Nephron (organoid): Measurements from ENCODE around the gene IRF9.

ENCODE experiments used
- H3K27ac Mint-ChIP-seq, 3 experiments: 2 replicates each; pipeline ENCODE4 v1.8.0; 2020; ENCODE audit warnings: mixed read lengths in 3 of 3, mild to moderate bottlenecking in 2 of 3, moderate library complexity in 1 of 3
- H3K27me3 Mint-ChIP-seq: 2 replicates; pipeline ENCODE4 v1.8.0; 2021; ENCODE audit warnings: low read depth, mild to moderate bottlenecking, moderate library complexity, mixed read lengths
- H3K36me3 Mint-ChIP-seq: 2 replicates; pipeline ENCODE4 v1.8.0; 2020; ENCODE audit warnings: low read depth, mixed read lengths
- H3K4me1 Mint-ChIP-seq: 2 replicates; pipeline ENCODE4 v1.8.0; 2020; ENCODE audit warnings: mixed read lengths
- H3K4me3 Mint-ChIP-seq, 3 experiments: 2 replicates each; pipeline ENCODE4 v1.8.0; 2020; ENCODE audit warnings: mild to moderate bottlenecking in 3 of 3, mixed read lengths in 3 of 3, moderate library complexity in 2 of 3
- H3K9me3 Mint-ChIP-seq: 2 replicates; pipeline ENCODE4 v1.8.0; 2020; ENCODE audit warnings: mixed read lengths
- TF ChIP-seq, protein P1 (sequence below), 3 experiments: fragments of 200-600 bp; sonication (generic); IDR thresholded peaks; one replicate each; pipeline ENCODE4 v1.5.0; 2021; ENCODE audit warnings: antibody characterized with exemption in 3 of 3; ENCODE audit not compliant: unreplicated experiment in 3 of 3

IRF9 gene

DNA sequence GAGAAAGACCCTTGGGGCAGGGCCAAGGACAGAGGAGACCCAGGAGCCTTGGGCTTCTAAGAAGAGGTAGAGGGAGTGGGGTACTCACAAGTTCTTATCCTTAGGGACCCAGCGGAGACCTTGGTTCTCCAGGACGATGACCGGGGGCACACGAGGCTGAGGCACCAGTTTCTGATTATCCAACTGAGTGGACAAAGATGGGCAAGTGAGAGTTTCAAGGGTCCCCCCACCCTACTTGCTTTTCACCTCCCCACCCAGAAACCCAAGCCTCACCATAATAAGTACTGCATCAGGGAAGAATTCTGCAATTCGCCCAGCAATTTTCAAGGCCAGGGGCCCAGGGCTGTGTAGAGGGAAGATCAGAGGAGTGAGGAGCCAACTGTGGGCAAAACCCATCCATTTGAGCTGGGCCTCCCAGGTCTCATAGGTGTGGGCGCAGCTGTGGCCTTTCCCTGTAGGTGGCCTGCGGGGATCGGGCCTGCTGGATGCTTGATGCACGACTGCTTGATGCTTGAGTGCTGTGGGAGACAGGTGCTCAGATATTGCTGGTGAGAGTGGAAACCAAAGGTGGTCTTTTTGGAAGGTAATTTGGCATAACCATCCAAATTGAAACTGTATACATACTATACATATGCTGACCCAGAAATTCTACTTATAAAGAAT lies 21.7 kb upstream of the IRF9 start:
- Mint-ChIP-seq H3K27ac (peak overlapping the region; percentile 7 to 82 (median 17)), H3K9me3 (no peaks in the 10 kb centered on the region), H3K36me3 (peaks cover 24% of the 10 kb centered on the region), H3K4me1 (peaks cover 35% of the 10 kb centered on the region), H3K27me3 (peaks cover 3% of the 10 kb centered on the region), H3K4me3 (peak overlapping the region; percentile 86 to 98 (median 89))
- TF ChIP-seq, protein P1, sequence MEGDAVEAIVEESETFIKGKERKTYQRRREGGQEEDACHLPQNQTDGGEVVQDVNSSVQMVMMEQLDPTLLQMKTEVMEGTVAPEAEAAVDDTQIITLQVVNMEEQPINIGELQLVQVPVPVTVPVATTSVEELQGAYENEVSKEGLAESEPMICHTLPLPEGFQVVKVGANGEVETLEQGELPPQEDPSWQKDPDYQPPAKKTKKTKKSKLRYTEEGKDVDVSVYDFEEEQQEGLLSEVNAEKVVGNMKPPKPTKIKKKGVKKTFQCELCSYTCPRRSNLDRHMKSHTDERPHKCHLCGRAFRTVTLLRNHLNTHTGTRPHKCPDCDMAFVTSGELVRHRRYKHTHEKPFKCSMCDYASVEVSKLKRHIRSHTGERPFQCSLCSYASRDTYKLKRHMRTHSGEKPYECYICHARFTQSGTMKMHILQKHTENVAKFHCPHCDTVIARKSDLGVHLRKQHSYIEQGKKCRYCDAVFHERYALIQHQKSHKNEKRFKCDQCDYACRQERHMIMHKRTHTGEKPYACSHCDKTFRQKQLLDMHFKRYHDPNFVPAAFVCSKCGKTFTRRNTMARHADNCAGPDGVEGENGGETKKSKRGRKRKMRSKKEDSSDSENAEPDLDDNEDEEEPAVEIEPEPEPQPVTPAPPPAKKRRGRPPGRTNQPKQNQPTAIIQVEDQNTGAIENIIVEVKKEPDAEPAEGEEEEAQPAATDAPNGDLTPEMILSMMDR (IDR thresholded peaks at IDR 0.05; ENCODE audit: unreplicated experiment in 3 of 3), result no peak

DNA sequence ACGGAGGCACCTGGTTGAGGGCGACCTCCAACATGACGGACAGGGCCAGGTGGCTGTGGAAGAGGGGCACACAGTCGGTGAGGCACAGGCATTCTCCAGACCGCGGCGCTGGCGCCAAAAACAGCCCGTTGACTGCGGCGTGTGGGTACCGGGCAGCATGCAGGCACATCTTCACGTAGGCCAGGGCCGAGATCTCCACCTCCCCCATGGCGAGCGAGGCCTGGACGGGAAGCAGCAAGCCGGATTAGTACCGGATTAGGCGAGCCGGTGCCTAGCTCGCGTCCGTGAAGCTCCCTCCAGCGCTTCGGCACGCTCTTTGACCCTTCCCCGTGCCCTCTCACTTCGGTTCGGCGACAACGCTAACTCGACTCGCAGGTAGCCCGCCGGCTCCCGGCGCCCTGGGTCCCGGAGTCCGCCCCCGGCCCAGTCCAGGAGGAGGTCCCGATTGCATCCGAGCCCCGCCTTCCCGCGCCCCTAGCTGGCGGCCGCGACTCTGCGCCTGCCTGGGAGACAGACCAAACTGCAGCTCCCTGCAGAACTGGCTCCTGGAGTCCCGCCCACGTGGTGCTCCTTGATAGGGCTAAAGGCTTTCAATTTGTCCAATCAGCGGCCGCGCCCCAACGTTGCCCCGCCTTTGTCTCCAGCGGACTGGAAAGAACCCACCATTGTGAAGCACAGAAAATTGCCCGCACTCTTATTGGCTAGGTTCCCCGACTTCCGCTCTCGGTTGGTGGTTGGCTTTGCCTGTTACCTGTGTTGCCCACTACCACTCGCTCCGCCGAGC lies 19.8 kb upstream of the IRF9 start, which contains the start of gene EMC9:
Gene EMC9 (minus strand): TSS at position 495 of the 784 bp plus-strand sequence. CDS start 287 bp downstream, at position 208.
- H3K36me3 Mint-ChIP-seq, result peaks cover 24% of the 10 kb centered on the region
- H3K27me3 Mint-ChIP-seq, result peaks cover 3% of the 10 kb centered on the region
- H3K4me3 Mint-ChIP-seq, result peak within 1 kb of the TSS; percentile 86 to 98 (median 89)
- no peaks in the 10 kb centered on the region for H3K9me3 Mint-ChIP-seq
- H3K4me1 Mint-ChIP-seq, result peaks cover 40% of the 10 kb centered on the region
- TF ChIP-seq, protein P1 (IDR thresholded peaks at IDR 0.05; ENCODE audit: unreplicated experiment in 3 of 3), result peak; percentile 50 to 57 (median 53)
- peak within 1 kb of the TSS; percentile 82 to 94 (median 94) for H3K27ac Mint-ChIP-seq

DNA sequence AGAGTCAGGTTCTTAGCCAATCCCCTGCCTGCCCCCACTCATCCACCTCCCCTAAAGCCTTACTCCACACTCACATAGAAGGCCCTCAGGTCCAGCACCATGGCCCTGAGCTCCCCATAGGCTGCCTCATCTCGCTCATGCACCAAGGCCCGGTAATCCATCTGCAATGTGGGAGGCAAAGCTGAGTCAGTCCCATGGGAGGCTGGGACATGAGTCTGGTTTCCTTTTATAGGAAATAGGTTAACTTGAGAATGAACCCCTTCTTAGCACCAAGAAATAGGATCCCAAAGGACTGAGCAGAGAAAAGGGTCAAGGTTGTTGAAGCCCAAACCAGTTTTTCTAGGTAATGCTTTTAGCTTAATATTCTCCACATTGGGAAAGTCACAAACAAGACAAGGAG lies 17.6 kb upstream of the IRF9 start:
- Mint-ChIP-seq H3K4me3 (peak overlapping the region; percentile 48 to 76 (median 68)), H3K27me3 (peaks cover 3% of the 10 kb centered on the region), H3K4me1 (peaks cover 33% of the 10 kb centered on the region), H3K36me3 (peaks cover 13% of the 10 kb centered on the region), H3K9me3 (no peaks in the 10 kb centered on the region), H3K27ac (peak overlapping the region in 2 of 3 experiments; percentile 84 to 94)
- TF ChIP-seq, protein P1 (IDR thresholded peaks at IDR 0.05; ENCODE audit: unreplicated experiment in 3 of 3), result no peak

DNA sequence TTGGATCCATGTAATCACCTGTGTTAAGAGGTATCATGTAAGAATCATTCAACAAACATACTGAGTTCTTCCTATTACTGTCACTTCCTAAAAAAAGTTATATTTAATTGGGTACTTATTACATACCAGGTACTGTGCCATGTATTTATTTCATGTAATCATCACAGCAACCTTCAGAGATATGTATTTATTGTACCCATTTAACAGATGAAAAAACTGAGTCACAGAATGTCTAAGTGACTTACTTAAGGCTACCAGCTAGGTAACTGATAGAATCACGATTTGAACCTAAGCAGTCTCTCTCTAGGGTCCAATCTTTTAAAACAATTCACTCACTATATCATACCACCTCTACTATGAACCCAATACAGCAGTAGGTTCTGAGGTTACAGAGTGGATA lies 16.6 kb upstream of the IRF9 start:
- H3K36me3 Mint-ChIP-seq, result peaks cover 7% of the 10 kb centered on the region
- H3K4me1 Mint-ChIP-seq, result peaks cover 25% of the 10 kb centered on the region
- H3K27ac Mint-ChIP-seq, result peak overlapping the region in 1 of 3 experiments; percentile 45
- TF ChIP-seq, protein P1 (IDR thresholded peaks at IDR 0.05; ENCODE audit: unreplicated experiment in 3 of 3), result no peak
- H3K9me3 Mint-ChIP-seq, result no peaks in the 10 kb centered on the region
- peak overlapping the region; percentile 16 to 76 (median 47) for H3K4me3 Mint-ChIP-seq
- no peaks in the 10 kb centered on the region for H3K27me3 Mint-ChIP-seq

DNA sequence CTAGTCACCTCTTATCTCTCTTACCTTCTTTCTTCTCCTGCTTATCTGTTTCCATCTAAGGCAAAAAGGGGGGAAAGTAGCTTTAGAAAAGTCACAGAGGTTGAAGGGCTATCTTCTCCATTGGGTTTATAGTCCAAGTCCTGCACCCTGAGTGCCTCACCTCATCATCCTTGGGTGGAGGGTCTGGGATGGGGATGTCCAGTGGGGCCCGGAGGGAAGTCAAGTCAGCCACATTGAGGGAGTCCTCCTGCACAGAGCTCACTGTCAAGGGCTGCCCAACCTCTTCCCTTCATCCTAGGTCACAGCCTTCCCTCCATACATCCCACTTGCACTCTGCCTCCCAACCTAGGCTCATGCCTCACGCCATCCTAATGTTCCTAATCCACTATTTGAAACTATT lies 15.8 kb upstream of the IRF9 start:
- Mint-ChIP-seq H3K9me3 (no peaks in the 10 kb centered on the region), H3K4me3 (peak overlapping the region; percentile 96 to 98 (median 97)), H3K27ac (peak overlapping the region; percentile 89 to 97 (median 94)), H3K4me1 (peaks cover 18% of the 10 kb centered on the region), H3K36me3 (peaks cover 9% of the 10 kb centered on the region), H3K27me3 (no peaks in the 10 kb centered on the region)
- TF ChIP-seq, protein P1 (IDR thresholded peaks at IDR 0.05; ENCODE audit: unreplicated experiment in 3 of 3), result no peak
